ENCODE measurements around the gene ARPC5.

ARPC5 gene

DNA sequence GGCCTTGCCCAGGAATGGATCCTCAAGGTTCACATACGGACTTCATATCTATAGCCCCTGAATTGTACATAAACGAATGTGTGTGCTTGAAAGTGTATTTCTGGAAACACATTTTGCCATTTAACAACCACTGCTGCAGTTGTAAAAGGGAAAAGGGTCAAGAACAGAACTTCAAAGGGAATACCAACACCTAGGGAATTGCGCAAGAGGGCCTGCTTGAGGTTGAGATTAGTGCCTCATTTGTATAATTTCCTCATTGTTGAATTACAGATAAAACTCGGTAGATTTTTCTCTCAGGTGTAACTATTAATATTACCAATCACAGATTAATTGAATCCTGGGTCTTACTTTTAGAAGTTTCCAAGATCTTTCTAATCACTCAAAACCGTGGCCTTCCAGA is 51.4 kb downstream of the ARPC5 start:
- no peak for DNase-seq

DNA sequence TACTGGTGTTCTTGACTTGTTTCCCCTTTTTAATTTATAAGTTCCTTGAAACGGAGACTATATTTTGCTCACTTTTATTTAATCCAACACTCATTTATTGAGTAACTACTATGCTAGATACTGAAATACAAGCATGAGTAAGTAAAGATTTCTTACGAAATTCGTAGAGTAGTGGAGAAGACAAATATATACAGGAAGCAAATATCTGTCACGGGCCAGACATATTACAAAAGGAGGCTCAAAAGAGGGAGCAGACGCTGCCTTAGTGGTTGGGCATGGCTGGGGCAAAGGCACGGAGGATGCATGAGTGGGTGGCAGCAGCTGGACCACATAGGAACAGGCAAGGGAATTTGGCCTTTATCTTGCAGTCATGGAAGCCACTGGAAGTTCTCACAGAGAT is 52.1 kb downstream of the ARPC5 start:
- DNase-seq: no peak

DNA sequence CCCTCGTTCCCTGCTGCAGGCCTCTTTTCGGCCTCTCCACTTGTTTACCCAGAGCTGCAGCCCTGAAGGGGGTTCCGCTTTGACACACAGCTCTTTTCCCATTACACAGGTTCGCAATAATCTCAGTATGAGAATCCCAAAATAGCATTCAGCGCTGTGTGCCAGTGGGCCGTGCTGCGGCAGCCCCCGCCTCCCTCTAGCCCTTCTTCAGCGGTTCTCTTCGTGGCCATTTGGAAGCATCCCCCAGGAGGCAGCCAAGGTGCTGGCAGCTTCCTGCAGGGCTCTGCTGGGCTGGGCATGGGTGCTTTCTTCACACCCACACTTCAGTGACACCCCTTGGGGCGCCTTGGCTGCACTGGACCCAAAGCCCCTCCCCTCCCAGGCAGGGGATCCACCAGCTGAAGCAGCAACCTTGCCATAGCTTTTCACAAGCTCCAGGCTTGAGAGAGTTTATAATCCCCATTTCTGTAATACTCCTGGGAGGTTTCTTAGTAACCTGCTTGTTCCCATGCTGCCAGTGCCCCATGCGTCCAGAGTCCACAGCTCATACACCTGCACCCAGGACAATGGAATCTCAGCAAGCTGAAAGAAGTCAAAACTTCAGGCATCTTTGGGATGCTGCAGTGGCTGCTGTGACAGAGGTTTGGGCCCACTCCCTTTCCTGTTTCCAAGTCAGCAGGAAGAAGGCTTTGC is 53.4 kb downstream of the ARPC5 start:
- no peak for DNase-seq

DNA sequence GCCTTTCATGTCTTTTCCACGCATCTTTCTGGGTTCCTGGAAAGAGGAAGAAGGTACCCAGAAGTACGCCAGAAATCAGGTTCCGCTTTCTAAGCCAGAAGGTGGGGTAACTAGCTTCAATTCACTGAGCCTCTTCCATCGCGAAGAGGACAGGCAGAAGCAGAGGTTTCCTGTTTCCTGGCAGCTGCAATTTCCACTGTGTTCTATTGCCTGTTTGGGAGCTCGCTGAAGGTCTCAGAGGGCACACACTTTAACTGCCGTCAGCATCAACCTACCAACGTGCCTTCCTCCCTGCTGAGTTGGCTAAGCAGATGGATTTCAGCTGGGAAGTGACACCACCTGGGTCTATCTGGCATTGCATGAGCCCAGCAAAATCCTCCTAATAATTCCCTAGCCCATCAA is 55.3 kb downstream of the ARPC5 start:
- DNase-seq: no peak

DNA sequence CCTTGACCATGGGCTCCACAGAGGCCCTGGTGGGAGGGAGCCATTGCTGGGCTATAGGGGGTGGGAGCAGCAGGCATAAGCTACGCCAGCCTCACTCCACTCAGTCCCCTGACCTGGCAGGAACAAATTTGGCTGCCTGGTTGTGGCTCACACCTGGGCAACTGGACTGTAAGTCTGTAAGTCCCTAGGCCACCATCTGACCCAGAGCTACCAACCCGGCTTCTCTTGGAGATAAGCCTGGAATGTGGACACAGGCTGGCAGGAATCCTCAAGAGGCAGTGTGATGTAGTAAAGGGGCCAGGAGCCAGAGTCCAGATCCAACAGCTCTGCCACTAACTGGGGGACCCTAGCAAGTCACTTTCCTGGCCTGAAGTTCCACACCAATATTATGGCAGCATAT is 56.7 kb downstream of the ARPC5 start:
- DNase-seq: no peak

DNA sequence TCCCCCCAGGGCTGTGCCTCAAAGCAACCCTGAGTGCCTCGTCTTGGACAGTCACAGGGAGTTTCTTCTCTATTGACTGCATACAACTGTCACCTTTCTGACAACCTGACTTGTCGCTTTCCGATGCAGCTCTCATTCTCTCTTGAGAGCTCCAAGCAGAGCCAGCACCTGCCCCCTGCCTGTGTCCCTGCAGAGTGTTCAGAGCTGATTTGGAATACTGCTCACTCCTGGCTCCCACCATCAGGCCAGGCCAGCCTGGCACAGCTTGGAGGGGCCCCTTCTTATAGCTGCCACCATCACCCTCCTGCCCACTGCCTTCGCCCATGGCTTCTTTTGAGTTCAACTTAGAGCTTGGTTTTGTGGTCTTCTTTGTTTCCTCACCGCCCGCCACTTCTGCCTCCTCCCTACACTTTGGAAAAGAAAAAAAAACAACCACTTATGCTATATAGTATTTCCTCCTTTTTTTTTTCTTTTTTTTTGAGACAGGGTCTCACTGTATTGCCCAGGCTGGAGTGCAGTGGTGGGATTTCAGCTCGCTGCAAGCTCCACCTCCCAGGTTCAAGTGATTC is 57.6 kb downstream of the ARPC5 start:
- DNase-seq: no peak

DNA sequence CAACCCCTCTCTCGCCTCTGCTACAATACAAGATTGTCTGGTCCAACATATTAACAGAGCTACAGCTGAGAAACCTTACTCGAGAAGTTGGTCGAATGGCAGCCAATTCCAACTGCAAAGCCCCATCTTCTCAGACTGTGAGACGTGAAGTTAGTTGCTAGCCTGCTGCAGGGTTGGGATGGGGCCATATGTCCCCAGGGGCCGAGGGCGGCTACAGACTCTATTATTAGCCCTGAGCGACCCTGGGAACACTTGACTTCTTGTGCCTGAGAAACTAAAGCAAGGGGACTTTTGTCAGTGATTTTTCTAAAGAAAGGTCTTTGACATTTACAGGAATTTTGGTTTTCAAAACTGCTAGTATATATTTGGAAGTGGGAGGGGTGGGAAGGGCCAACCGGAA is 59.0 kb downstream of the ARPC5 start:
- DNase-seq: no peak

DNA sequence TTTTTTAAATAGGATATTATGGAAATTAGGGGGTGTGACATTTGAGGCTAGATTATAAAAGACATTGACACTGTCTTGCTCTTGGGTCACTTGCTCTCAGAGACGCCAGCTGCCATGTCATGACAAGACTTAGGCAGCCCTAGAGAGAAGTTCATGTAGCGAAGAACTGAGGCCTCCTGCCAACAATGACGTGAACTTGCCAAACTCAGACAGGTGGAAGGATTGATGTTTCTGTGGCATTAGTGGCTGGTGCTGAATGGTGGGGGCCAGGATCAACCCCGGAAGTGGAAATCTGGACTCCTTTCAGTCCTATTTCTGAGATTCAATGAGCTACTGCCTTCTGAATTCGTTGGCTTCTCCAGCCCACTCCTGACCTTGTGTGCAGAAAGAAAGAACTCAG is 60.0 kb downstream of the ARPC5 start:
- no peak for DNase-seq

DNA sequence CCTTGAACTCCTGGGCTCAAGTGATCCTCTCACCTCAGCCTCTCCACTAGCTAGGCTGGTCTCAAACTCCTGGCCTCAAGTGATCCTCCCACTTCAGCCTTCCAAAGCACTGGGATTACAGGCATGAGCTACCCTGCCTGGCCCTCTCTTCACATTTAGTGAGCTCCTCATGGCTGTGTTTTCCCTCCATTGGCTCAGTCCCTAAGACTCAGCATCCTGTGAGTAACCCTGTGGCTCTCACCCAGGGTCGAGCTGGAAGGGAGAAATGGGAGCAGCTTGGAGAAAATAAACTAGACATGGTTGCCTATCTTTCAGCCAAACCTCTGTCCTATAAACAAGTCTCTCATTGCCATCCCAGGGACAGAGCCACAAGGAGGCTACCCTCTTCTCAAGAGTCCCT is 62.9 kb downstream of the ARPC5 start:
- no peak for DNase-seq

DNA sequence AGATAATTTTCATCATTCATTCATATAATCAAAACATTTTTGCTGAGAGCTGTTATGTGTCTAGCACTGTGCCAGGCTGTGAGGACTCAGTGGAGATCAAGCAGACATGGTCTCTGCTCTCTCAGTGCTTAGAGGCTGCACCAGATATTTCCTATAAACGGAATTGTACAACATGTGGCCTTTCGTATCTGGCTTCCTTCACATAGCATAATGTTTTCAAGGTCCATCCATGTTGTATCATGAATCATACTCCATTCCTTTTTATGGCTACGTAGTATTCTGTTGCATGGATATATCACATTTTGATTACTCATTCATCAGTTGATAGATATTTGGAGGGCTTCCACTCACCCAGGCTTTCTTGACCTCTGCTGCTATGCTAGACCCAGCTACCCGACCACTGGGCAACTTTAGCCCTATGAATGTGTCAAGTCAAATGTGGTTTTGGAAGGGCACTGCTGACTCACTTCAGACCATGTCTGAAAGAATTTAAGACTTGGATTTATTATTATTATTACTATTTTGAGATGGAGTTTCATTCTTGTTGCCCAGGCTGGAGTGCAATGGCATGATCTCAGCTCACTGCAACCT is 63.8 kb downstream of the ARPC5 start:
- no peak for DNase-seq
